Fibroblast of the aortic adventitia (primary cell): ENCODE data around the gene EPHB3. TPM values are rescaled to one million over a fixed set of nuclear protein-coding genes. Genes with fewer than 3 reads are reported as not detected.
A peak's percentile ranks its signal among the peaks of the same experiment; 100 is the strongest.
"Not testable (repeated sequence)": the region's sequence is repeated elsewhere in the genome, so short reads cannot be mapped to it uniquely, and the experiment has no call there.

Source experiments
- DNase-seq: peaks from one replicate; pipeline ENCODE4 v3.0.0-alpha.2; 2010; ENCODE audit warnings: low read depth
- H3K4me3 ChIP-seq: 2 replicates; pipeline ENCODE4 v1.5.1; 2011; ENCODE audit warnings: low read depth, mild to moderate bottlenecking, control low read depth, low read length, moderate library complexity
- CTCF ChIP-seq: IDR thresholded peaks from 2 replicates; pipeline ENCODE4 v1.5.1; 2011; ENCODE audit warnings: mild to moderate bottlenecking, low read length, control low read depth, inconsistent platforms; ENCODE audit not compliant: insufficient read depth
- total RNA-seq: library from RNA; depleted of rRNA; stranded (reverse); fragments of >200 nt; gene quantifications from 2 replicates; pipeline ENCODE4 v1.2.3, GENCODE V29; 2012; ENCODE audit warnings: low replicate concordance

The EPHB3 gene
- total RNA-seq, 1 donor, result 2.5 TPM

DNA sequence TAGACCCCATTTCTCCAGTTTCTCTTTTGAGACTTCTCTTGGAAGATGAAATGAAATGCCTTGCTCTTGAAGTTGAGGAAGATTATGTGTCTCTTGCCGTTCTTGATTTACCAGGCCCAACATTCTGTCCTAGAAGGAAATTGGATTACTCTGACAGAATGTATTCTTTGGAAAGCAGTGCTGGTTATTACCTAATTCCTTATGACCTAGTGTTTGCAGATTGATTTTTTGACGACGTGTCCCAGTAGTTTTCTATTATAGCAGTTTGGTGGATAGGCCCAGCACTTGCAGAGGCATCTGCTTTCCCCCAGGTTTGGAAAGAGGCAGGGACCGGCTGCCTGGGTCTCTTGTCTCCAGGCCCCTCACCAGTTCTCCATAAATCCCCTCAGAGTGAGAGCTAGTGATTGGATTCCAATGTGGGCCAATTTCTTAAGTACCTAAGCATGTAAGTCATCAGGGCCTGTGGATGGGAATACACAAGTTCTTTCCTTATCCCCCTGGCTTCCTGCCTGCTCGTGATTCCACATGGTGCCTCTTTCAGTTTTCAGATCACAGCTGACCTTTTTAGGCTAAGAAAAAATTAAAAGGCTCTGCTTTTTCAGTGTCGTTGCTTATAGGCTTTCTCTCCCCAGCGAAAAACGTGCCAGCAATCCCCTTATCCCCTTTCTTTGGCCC is 50.2 kb downstream of the EPHB3 start:
- DNase-seq, result peak; percentile 62
- H3K4me3 ChIP-seq, result no peak overlapping the region
- no peak for TF ChIP-seq CTCF

GRCh38 chr3:184615396-184615795 is 53.8 kb downstream of the EPHB3 start:
- DNase-seq, result no peak
- no peak overlapping the region for H3K4me3 ChIP-seq

DNA sequence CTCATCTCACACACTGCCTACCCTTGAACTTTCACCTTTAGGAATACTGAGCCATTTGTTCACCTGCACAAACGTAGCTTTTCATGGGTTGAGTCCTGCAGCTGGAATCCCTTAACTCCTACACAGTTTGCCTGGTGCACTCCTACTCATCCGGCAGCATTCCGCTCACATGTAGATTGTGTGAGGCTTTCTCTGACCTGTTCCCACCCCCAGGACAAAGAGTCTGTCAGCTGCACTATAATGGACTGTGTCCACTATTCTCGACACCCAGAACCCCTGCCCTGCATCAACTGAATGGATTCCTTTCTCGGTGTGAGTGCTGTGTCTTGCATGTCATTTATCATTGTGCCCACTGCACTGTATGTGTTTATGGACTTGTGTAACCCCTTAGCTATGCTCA is 54.9 kb downstream of the EPHB3 start:
- DNase-seq, result no peak
- no peak for TF ChIP-seq CTCF
- no peak overlapping the region for H3K4me3 ChIP-seq

More at GRCh38 chr3:184615396-184615795, 53.8 kb downstream of the EPHB3 start:
- TF ChIP-seq CTCF, result no peak

DNA sequence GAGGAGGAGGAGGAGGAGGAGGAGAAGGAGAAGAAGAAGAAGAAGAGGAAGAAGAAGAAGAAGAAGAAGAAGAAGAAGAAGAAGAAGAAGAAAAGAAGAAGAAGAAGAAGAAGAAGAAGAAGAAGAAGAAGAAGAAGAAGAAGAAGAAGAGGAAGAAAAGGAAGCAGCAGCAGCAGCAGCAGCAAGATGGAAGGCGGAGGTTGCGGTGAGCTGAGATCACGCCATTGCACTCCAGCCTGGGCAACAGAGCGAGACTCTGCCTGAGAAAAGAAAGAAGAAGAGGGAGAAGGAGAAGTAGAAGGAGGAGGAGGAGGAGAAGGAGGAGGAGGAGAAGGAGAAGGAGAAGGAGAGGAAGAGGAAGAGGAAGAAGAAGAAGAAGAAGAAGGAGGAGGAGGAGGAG is 55.7 kb downstream of the EPHB3 start:
- not testable (repeated sequence) for DNase-seq, H3K4me3 ChIP-seq

- TF ChIP-seq CTCF, result no peak
- no peak overlapping the region for H3K4me3 ChIP-seq
- DNase-seq, result no peak
Observed at GRCh38 chr3:184618811-184619210, 57.2 kb downstream of the EPHB3 start.

- DNase-seq, result no peak
- no peak overlapping the region for H3K4me3 ChIP-seq
- no peak for TF ChIP-seq CTCF
Observed at GRCh38 chr3:184619369-184619768, 57.8 kb downstream of the EPHB3 start.

DNA sequence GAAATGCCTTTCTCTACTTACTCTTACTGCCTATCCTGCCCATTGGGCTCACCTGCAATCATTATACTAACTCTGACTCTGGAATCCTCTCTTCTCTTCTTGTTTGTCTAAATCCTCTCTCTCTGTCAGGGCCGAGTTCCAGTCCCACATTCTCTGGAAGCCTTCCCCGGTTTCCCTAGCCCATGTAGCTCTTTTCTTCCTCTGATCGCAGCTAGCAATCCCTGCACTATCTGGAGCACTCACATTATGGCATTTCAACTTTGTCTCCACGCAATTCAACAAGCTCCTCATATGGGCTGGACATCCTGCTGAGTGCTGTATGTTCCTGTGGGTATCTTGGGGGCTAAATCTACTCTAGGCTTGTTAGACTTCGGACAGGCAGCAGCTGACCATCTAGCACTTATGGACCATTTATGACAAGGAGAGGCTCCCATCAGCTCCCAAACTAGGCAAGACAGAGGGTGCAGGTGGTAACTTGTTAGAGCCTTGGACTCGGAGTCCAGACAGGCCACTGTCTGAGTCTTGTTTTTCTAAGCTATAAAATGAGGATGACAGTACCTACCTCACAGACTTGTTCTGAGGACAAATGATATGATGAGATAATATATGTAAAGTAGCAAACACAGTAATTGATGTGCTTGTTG is 58.3 kb downstream of the EPHB3 start:
- DNase-seq, result peak; percentile 19
- TF ChIP-seq CTCF, result no peak

More for the DNA sequence above, 58.3 kb downstream of the EPHB3 start:
- no peak overlapping the region for H3K4me3 ChIP-seq
